Gastroesophageal sphincter (tissue), 4 donors: ENCODE results near the gene HS1BP3. TPM values are rescaled to one million over a fixed set of nuclear protein-coding genes. Genes with fewer than 3 reads are reported as not detected.
A peak's percentile ranks its signal among the peaks of the same experiment; 100 is the strongest.

Experiments used
- ATAC-seq: fragments of 150-250 bp; one replicate; pipeline ENCODE4 v1.9.1; 2016; ENCODE audit warnings: mild to moderate bottlenecking, moderate library complexity
- H3K27ac ChIP-seq, 4 donors: fragments of 200-600 bp; sonication (generic) in 3 of 4; 1 replicate in 3 of 4; 2 replicates in 1 of 4; pipeline ENCODE4 v1.5.1; 2016 to 2019
- H3K27me3 ChIP-seq: fragments of 200-600 bp; sonication (generic); one replicate; pipeline ENCODE4 v1.5.1; 2019
- H3K36me3 ChIP-seq, 2 donors: fragments of 200-600 bp; sonication (generic); one replicate each; pipeline ENCODE4 v1.5.1; 2019; ENCODE audit warnings: control low read depth in 1 of 2
- H3K4me1 ChIP-seq, 3 donors: fragments of 200-600 bp; sonication (generic); 1 replicate in 2 of 3; 2 replicates in 1 of 3; pipeline ENCODE4 v1.5.1; 2016 to 2019; ENCODE audit warnings: control low read depth in 2 of 3
- H3K4me3 ChIP-seq, 2 donors: fragments of 200-600 bp; sonication (generic); one replicate each; pipeline ENCODE4 v1.5.1; 2019; ENCODE audit warnings: mild to moderate bottlenecking in 1 of 2, moderate library complexity in 1 of 2
- H3K9me3 ChIP-seq, 3 donors: fragments of 200-600 bp; sonication (generic); one replicate each; pipeline ENCODE4 v1.5.1; 2017 to 2019; ENCODE audit warnings: control low read depth in 2 of 3
- EP300 ChIP-seq: sonication (generic); formaldehyde crosslinking; IDR thresholded peaks from one replicate; pipeline ENCODE4 v1.6.1; 2017; ENCODE audit warnings: antibody characterized with exemption, mild to moderate bottlenecking
- POLR2A ChIP-seq, 2 donors: fragments of 450-650 bp; IDR thresholded peaks; one replicate each; pipeline ENCODE4 v1.6.1; 2017; ENCODE audit warnings: antibody characterized with exemption in 2 of 2, mild to moderate bottlenecking in 2 of 2, moderate library complexity in 1 of 2
- POLR2AphosphoS5 ChIP-seq: sonication (generic); formaldehyde crosslinking; IDR thresholded peaks from one replicate; pipeline ENCODE4 v1.6.1; 2017; ENCODE audit warnings: antibody characterized with exemption
- WGBS, 2 donors: methylation state at CpG; one replicate each; pipeline ENCODE4 v1.1.5; 2018; ENCODE audit warnings: low coverage in 1 of 2; 5-methylcytosine and 5-hydroxymethylcytosine counted together
- total RNA-seq, 4 donors: library from RNA; depleted of rRNA; stranded (reverse); fragments of >200 nt; gene quantifications; one replicate each; pipeline ENCODE4 v1.1.0, GENCODE V29; 2016
- TF ChIP-seq, protein P1 (sequence below), 4 experiments: fragments of 200-600 bp in 2 of 4; fragments of 450-650 bp in 2 of 4; sonication (generic) in 1 of 4; IDR thresholded peaks; one replicate each; pipeline ENCODE4 v1.5.1; 2017 to 2019; ENCODE audit warnings: antibody characterized with exemption in 4 of 4, mild to moderate bottlenecking in 2 of 4, moderate library complexity in 2 of 4

HS1BP3 gene
- total RNA-seq, 4 donors from 2014 or later: 42.8 to 89.1 (median 61.4) TPM

DNA sequence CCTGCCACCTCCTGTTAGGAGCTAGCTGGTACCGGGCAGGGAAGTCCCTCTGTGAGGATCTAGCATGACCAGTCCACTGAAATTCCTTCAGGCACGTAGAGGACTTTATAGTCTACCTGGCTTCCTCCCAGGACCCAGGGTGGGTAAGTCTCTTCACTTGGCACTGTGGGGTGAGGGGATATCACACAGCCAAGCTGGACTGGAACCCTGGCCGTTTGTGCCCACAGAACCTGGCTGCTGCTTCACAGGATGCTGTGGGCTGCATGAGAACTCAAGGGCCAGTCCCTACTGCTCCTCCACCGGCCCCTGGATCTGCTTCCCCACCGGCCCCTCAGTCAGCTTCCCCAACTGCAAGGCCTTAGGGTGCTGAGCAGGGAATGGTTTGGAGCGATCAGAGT is 35.8 kb downstream of the HS1BP3 start:
- Histone ChIP-seq H3K4me3 (no peak overlapping the region), H3K4me1 (peaks cover 34 to 100% (median 94%) of the 10 kb centered on the region in 3 donors), H3K27me3 (no peaks in the 10 kb centered on the region), H3K36me3 (peaks cover 0 to 6% of the 10 kb centered on the region in 2 donors), H3K27ac (peak overlapping the region; percentile 82 to 99 (median 98)), H3K9me3 (no peaks in the 10 kb centered on the region)
- no peak for ATAC-seq
- 80% methylated on average over 1 of the region's 6 CpGs; no CpG with 5 or more reads in 1 of the 2 donors for WGBS, 2 donors
- no peak for TF ChIP-seq EP300
- TF ChIP-seq, protein P1, sequence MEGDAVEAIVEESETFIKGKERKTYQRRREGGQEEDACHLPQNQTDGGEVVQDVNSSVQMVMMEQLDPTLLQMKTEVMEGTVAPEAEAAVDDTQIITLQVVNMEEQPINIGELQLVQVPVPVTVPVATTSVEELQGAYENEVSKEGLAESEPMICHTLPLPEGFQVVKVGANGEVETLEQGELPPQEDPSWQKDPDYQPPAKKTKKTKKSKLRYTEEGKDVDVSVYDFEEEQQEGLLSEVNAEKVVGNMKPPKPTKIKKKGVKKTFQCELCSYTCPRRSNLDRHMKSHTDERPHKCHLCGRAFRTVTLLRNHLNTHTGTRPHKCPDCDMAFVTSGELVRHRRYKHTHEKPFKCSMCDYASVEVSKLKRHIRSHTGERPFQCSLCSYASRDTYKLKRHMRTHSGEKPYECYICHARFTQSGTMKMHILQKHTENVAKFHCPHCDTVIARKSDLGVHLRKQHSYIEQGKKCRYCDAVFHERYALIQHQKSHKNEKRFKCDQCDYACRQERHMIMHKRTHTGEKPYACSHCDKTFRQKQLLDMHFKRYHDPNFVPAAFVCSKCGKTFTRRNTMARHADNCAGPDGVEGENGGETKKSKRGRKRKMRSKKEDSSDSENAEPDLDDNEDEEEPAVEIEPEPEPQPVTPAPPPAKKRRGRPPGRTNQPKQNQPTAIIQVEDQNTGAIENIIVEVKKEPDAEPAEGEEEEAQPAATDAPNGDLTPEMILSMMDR (IDR thresholded peaks at IDR 0.05): no peak
- TF ChIP-seq POLR2AphosphoS5: no peak
- no peak for TF ChIP-seq POLR2A (IDR thresholded peaks at IDR 0.05)

DNA sequence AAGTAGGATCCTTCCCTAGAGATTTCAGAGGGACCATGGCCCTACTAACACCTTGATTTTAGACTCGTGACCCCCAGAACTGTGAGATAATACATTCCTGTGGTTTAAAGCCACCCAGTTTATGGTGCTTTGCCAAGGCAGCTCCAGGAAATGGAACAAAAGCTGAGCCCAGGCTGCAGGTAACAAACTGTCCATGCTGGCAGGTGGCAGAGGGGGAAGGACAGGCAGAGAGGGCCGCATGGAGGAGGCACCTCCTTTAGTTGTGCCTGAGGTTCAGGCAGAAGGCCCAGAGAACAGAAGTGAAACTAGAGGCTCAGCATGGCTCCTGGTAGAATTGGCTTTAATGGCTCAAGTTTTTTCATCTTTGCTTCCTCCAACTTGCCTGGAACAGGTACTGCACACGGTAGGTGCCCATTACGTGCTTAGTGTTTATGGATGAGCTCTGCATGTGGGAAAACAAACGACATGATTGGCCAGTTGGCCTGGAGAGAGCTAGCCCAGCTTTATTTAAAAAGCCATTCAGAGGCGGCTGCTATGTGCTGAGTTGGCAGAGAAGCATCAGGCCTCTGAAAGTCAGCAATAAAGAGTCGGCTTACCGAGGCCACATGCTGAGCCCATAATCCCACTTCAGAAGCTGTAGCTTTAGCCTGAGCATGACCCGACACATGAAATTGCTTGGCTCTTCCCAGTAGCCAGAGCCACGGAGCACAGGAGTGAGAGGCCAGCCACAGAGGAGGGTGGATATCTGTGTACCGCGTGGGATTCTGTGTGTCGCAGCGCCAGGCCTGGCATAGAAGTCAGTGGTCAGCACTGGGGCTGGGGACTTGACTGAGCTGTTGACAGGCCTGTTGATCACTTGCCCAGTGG is 36.5 kb downstream of the HS1BP3 start:
- Histone ChIP-seq H3K27ac (peak overlapping the region; percentile 82 to 99 (median 98)), H3K27me3 (no peaks in the 10 kb centered on the region), H3K36me3 (no peaks in the 10 kb centered on the region), H3K9me3 (no peaks in the 10 kb centered on the region), H3K4me1 (peaks cover 39 to 100% (median 94%) of the 10 kb centered on the region in 3 donors), H3K4me3 (no peak overlapping the region)
- no peak for ATAC-seq
- TF ChIP-seq, protein P1 (IDR thresholded peaks at IDR 0.05): peak in 1 of 4 experiments; percentile 6
- TF ChIP-seq POLR2A (IDR thresholded peaks at IDR 0.05) (no peak), EP300 (no peak), POLR2AphosphoS5 (peak; percentile 26)
- WGBS, 2 donors: 40 to 51% methylated on average over 4 to 8 of the region's 14 CpGs

DNA sequence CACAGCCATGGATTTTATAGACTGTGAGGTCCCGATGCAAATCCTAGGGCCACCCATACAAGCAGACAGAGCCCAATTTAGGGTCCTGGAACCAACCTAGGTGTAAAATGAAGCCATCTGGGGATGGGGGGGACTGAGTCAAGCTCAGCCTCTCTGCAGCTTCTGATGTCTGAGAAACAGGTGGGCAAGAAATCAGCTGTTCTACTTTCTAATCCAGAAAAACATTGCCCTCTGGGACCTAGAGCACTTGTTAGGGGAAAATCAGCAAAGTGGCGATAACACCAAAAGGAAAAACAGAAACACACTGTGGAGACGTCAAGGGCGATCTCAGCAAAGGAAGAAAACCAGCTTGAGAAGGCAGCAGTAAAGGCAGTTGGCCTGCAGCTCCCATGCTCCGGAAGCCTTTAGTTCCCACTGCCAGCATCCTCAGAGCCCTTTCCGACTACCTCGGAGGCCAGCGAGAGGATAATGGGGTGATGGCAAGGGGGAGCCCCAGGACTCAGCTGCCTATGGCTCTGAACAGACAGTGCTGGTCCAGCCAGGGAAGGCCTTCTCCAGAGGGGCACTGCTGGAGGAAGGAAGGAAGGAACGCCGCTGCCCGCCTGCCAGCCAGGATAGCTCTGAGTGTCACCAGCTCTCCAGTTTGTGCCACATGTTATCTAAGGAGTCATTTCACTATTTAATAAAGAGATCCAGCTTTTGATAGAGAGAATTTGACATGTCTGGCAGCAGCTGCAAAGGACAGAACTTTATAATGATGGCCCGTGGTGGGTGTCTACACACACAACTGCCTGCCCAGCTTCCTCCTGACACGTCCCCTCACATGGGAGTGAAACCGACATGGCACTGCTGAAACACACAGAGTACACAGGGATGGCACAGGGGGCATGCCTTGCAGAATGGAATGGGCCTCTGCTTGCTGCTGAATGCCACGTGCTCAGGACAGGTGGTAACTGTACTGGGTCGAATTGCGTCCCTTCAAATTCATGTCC is 37.7 kb downstream of the HS1BP3 start:
- Histone ChIP-seq H3K9me3 (no peaks in the 10 kb centered on the region), H3K36me3 (no peaks in the 10 kb centered on the region), H3K4me3 (no peak overlapping the region), H3K27me3 (no peaks in the 10 kb centered on the region), H3K4me1 (peaks cover 36 to 100% (median 89%) of the 10 kb centered on the region in 3 donors), H3K27ac (peak overlapping the region; percentile 91 to 99 (median 98))
- 55 to 59% methylated on average over 9 of the region's 17 CpGs for WGBS, 2 donors
- TF ChIP-seq EP300 (no peak), POLR2AphosphoS5 (no peak), POLR2A (IDR thresholded peaks at IDR 0.05) (no peak)
- TF ChIP-seq, protein P1 (IDR thresholded peaks at IDR 0.05): no peak
- no peak for ATAC-seq

DNA sequence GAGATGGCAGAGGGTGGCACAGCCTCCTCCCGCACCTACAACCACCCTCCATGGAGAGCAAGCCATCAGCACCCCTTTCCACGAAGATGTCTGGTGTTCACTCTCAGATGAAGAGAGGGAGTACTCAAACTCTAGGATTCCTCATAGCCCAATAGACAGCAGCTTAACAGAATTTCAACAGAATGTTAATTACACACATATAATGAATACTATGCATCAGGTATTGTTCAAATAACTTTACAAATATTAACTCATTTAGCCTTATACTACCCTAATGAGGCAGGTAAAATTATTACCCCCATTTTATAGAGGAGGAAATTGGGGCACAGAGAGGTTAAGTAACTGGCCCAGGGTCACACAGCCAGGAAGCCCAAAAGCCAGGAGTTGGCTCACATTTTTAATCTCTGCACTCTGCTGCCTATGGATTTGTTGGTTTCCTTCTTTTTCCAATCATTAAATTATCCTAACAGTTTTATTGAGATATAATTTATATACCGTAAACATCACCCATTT is 39.0 kb downstream of the HS1BP3 start:
- H3K36me3 ChIP-seq: no peaks in the 10 kb centered on the region
- no peaks in the 10 kb centered on the region for H3K9me3 ChIP-seq
- H3K27ac ChIP-seq: peak overlapping the region; percentile 91 to 99 (median 98)
- ATAC-seq: no peak
- H3K4me1 ChIP-seq: peaks cover 36 to 88% (median 79%) of the 10 kb centered on the region in 3 donors
- WGBS, 2 donors: 87 to 100% methylated on average over 1 to 3 of the region's 3 CpGs
- no peaks in the 10 kb centered on the region for H3K27me3 ChIP-seq
- no peak for TF ChIP-seq EP300
- H3K4me3 ChIP-seq: no peak overlapping the region
